Inflammatory macrophage treated with lipopolysaccharide for 1 hour (primary cell): ENCODE measurements around the gene ZMYND8.
"Not testable (repeated sequence)": the region's sequence is repeated elsewhere in the genome, so short reads cannot be mapped to it uniquely, and the experiment has no call there.

ENCODE experiments used
- DNase-seq, 2 donors: peaks; one replicate each; pipeline ENCODE4 v3.0.0-alpha.2; 2020 to 2022

The ZMYND8 gene

GRCh38 chr20:47309806-47310426 is 46.6 kb downstream of the ZMYND8 start:
- no peak for DNase-seq

- DNase-seq: no peak
Measured at GRCh38 chr20:47309394-47309793, 47.1 kb downstream of the ZMYND8 start.

GRCh38 chr20:47307569-47307968 is 48.9 kb downstream of the ZMYND8 start:
- not testable (repeated sequence) for DNase-seq

GRCh38 chr20:47306755-47307370 is 49.6 kb downstream of the ZMYND8 start:
- DNase-seq: no peak

- no peak for DNase-seq
Measured at GRCh38 chr20:47306095-47306494, 50.4 kb downstream of the ZMYND8 start.

- DNase-seq: no peak
Measured at GRCh38 chr20:47305667-47306066, 50.8 kb downstream of the ZMYND8 start.

- DNase-seq: no peak
Measured at GRCh38 chr20:47304287-47304686, 52.2 kb downstream of the ZMYND8 start.

- DNase-seq: no peak
Measured at GRCh38 chr20:47303736-47304135, 52.8 kb downstream of the ZMYND8 start.

- DNase-seq: no peak
Measured at GRCh38 chr20:47300071-47300470, 56.4 kb downstream of the ZMYND8 start.

- no peak for DNase-seq
Measured at GRCh38 chr20:47298624-47299023, 57.9 kb downstream of the ZMYND8 start.

- no peak for DNase-seq
Measured at GRCh38 chr20:47297746-47298145, 58.8 kb downstream of the ZMYND8 start.

- DNase-seq: no peak
Measured at GRCh38 chr20:47296950-47297349, 59.5 kb downstream of the ZMYND8 start.

- no peak for DNase-seq
Measured at GRCh38 chr20:47295921-47296426, 60.5 kb downstream of the ZMYND8 start.

GRCh38 chr20:47295129-47295813 is 61.2 kb downstream of the ZMYND8 start:
- no peak for DNase-seq

- peak in 1 of 2 donors; percentile 62 for DNase-seq
Measured at GRCh38 chr20:47293631-47294030, 62.9 kb downstream of the ZMYND8 start.

GRCh38 chr20:47292581-47292980 is 63.9 kb downstream of the ZMYND8 start:
- no peak for DNase-seq

GRCh38 chr20:47290666-47291430 is 65.7 kb downstream of the ZMYND8 start:
- DNase-seq: no peak

- DNase-seq: no peak
Measured at GRCh38 chr20:47290008-47290407, 66.5 kb downstream of the ZMYND8 start.

- DNase-seq: no peak
Measured at GRCh38 chr20:47289096-47289495, 67.4 kb downstream of the ZMYND8 start.

- not testable (repeated sequence) for DNase-seq
Measured at GRCh38 chr20:47288530-47288929, 68.0 kb downstream of the ZMYND8 start.

GRCh38 chr20:47287609-47288144 is 68.8 kb downstream of the ZMYND8 start:
- no peak for DNase-seq

GRCh38 chr20:47286681-47287080 is 69.8 kb downstream of the ZMYND8 start:
- no peak for DNase-seq

GRCh38 chr20:47285189-47285588 is 71.3 kb downstream of the ZMYND8 start:
- DNase-seq: no peak
